HG03175 (cell line): ENCODE data around the gene SHD.
"Not testable (repeated sequence)": the region's sequence is repeated elsewhere in the genome, so short reads cannot be mapped to it uniquely, and the experiment has no call there.

ENCODE experiments used
- ATAC-seq: cut with Tn5 transposase; IDR thresholded peaks from one replicate; pipeline ENCODE4 v1.9.1; 2021; ENCODE audit warnings: mild to moderate bottlenecking, moderate library complexity; ENCODE audit not compliant: unreplicated experiment

Gene SHD

DNA sequence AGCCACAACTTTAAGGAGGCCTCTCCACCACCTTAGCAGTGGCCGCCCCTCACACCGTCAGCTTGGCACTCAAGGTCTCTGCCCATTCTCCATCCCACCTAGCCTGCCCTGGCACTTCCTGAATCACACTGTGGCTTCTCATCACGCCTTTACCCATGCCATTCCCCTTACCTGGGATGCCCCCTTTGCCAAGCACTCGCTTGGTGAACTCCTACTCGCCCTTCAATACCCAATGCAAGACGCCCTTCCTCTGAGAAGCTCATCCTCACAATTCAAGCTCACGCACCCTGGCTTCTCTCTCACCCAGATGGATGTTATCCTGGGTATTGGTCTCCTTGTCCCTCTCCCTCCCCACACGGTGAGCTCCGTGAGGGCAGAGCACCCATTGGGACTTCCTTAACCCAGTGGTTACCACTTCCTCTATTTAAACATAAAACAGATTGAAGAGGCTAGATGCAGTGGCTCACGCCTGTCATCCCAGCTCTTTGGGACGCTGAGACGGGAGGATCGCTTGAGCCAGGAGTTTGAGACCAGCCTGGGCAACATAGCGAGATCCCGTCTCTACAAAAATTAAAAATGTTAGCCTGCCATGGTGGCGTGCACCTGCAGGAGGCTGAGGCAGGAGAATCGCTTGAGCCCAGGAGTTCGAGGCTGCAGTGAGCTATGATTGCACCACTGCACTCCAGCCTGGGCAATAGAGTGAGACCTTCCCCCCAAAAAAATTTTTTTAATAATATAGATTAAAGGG is 12.6 kb upstream of the SHD start:
- ATAC-seq, result no peak

DNA sequence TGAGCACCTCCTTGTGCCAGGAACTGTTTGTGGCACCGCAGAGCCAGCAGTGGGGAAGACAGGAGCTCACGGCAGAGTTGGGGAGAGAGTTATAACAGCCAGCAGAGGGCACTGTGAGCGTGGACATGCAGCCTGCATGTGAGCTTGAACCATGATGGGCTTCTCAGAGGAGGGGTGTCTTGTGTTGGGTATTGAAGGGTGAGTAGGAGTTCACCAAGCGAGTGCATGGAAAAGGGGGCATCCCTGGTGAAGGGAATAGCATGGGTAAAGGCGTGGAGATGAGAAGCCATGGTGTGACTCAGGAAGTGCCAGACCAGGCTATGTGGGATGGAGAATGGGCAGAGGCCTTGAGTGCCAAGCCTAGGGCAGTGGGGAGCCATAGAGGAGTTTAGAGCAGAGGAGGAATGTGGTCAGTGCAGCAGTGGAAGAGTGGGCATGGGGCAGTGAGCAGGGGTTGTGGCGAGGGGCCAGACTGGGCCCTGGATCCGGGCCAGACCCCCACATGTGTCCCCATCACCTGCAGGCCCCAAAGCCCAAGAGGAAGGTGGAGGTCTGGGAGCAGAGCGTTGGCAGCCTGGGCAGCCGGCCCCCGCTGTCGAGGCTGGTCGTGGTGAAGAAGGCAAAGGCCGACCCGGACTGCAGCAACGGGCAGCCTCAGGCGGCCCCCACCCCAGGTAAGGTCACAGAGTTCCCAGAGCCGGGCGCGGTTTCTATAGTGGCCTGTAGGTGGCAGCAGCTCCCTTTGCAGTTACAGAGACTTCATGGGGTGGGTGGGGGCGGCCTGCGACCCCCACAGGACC is 11.8 kb upstream of the SHD start:
- no peak for ATAC-seq

DNA sequence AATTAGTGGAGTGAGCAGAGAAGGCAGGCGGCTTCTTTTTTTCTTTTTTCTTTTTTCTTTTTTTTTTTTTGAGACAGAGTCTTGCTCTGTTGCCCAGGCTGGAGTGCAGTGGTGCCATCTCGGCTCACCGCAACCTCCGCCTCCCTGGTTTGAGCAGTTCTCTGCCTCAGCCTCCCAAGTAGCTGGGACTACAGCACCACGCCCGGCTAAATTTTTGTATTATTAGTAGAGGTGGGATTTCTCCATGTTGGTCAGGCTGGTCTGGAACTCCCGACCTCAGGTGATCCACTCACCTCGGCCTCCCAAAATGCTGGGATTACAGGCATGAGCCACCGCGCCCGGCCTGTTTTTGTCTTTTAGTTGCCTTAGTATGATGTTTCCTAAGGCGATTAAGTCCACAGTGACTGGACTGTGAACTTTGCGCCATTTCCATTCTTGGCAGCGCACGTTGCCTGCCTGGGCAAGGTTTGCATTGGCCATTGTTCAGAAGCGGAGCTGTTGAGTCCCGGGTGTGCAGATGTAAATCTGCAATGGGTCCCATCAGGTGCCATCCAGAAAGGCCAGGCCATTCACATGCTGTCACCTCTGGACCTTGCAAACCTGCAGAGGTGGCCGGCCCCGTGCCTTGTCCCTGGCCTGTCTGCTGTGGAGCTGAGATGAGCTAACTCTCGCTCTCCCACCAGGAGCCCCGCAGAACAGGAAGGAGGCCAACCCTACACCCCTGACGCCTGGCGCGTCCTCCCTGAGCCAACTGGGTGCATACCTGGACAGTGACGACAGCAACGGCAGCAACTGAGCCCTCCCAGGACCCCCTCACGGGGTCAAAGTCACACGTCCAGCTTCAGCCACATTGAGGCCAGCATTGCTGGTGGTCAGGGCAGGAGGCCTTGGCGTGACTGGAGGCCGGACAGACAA is 10.9 kb upstream of the SHD start:
- no peak for ATAC-seq

DNA sequence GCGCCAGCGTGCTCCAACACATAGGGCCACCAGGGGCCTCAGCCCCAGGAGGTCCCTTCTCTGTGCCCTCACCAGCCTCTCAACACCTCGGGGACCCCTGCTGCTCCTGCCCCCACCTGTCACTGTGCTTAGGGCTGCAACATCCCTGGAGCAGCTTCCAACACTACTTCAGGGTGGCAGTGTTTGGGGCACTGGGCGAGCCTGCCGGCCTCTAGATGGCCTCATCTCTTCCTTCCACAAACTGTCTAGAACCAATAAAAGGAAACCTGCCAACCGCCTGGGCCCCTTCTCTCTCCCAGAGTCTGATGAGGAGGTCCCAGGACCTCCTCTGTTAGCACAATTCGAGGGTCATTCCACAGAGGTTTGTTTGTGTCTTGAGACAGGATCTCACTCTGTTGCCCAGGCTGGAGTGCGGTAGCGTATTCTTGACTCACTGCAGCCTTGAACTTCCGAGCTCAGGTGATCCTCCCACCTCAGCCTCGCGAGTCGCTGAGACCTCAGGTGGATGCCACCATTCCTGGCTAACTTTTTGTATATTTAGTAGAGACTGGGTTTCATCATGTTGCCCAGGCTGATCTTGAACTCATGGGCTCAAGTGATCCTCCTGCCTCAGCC is 10.1 kb upstream of the SHD start:
- ATAC-seq, result no peak

DNA sequence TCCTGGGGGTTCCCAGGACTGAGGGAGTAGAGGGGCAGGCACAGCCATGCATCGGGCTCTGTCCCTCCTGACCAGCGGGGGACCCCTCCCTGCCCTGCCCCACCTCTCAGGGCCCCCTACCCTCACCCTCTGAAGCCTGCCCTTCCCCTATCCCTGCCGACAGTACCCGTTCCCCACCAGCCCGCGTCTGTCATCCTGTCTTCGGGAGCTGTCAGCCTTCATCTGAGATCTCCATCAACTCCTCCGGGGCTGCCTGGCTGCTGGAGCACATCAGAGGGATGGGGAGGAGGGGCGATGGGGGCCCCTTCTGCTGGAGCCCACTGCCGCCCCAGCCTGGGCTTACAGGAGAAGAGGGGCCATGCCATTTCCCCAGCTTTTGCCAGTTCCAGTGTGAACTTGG is 6.2 kb upstream of the SHD start:
- ATAC-seq, result no peak

DNA sequence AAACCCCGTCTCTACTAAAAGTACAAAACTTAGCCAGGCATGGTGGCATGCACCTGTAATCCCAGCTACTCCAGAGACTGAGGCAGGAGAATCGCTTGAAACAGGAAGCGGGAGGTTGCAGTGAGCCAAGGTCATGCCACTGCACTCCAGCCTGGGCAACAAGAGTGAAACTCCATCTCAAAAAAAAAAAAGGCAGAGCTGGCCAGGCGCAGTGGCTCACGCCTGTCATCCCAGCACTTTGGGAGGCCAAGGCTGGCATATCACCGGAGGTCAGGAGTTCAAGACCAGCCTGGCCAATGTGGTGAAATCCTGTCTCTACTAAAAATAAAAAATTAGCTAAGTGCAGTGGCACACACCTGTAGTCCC is 4.8 kb upstream of the SHD start:
- ATAC-seq, result not testable (repeated sequence)

DNA sequence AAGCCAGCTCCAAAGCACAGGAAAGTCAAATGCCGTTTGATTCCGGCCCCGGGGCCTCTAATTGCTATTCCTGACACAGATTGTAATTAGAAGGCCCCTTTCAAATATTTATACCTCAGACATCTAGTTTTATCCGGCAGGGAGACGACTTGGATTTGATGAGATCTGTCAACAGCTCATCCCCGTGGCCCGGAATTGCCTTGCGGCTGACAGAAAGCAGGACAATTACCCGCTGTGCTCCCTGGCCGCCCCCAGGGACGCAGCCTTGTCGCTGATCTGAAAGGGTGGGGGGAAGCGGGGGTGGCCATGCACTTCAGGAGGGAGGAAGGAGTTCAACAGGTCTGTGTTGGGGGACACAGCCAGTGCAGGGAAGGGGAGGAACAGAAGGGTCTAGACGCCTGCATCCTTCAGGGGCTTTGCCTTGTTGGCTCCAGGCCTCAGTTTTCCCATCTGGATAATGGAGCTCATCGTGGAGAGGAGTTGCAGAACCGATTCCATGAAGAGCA is 1.8 kb upstream of the SHD start:
- ATAC-seq, result no peak

DNA sequence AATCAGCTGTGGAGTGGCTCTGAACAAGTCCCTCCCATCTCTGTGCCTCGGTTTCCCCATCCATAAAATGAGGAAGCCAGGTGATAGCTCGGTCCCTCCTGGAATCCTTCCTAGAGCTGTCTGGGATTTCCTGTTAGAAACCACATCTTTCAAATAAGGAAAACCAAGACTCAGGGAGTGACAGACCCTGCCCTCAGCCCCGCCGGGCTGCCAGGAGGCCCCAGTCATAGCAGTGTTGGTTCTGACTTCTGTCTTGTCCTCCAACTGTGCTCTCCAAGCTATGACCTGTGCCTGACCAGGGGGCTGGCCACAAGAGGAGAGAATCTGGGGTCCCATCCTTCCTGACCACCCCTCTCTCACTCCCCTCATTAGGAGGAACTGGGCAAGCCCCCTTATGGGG is 1.1 kb upstream of the SHD start:
- ATAC-seq, result no peak

DNA sequence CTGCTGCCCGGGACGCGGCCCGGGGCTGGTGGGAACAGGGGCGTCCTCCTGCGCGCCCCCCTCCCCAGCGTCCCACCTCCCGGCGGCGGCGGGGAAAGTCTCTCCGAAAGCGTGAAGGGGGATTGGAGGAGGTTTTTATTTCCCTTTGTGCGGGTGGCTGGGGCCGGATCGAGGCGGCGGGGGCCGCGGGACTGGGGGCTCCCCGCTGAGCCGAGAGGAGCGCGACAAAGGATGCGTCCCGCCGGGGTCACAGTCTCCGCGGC is 132 bp downstream of the SHD start:
- no peak for ATAC-seq

DNA sequence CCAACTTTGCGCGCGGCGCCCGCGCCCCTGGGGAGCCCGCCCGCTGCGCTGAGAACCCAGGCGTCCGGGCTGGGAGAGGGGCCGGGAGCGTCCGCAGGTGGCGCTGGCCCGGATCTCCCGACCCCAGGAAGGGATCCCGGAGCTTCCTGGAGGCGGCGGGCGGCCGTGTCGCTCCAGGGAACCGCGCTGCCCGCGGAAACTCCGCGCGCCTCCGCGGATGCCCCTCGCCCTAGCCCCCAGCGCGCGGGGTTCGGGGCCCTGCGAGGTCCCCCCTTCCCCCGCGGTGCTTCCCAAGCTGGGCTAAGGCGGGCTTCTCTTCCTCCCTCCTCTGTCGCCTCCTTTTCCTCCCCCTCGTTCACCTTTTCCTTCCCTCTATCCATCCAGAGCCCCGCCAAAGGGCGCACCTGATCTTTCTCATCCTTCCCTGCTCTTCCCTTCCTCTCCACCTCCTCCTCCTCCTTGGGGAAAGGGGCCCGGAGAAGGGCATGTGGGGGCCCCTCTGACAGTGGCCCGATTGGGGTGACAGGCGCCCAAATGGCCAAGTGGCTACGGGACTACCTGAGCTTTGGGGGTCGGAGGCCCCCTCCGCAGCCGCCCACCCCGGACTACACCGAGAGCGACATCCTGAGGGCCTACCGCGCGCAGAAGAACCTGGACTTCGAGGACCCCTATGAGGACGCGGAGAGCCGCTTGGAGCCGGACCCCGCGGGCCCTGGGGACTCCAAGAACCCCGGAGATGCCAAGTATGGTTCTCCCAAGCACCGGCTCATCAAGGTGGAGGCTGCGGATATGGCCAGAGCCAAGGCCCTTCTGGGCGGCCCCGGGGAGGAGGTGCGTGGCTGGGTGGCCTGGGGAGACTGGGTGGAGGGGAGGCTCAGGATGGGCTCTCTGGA is 710 bp downstream of the SHD start:
- no peak for ATAC-seq

DNA sequence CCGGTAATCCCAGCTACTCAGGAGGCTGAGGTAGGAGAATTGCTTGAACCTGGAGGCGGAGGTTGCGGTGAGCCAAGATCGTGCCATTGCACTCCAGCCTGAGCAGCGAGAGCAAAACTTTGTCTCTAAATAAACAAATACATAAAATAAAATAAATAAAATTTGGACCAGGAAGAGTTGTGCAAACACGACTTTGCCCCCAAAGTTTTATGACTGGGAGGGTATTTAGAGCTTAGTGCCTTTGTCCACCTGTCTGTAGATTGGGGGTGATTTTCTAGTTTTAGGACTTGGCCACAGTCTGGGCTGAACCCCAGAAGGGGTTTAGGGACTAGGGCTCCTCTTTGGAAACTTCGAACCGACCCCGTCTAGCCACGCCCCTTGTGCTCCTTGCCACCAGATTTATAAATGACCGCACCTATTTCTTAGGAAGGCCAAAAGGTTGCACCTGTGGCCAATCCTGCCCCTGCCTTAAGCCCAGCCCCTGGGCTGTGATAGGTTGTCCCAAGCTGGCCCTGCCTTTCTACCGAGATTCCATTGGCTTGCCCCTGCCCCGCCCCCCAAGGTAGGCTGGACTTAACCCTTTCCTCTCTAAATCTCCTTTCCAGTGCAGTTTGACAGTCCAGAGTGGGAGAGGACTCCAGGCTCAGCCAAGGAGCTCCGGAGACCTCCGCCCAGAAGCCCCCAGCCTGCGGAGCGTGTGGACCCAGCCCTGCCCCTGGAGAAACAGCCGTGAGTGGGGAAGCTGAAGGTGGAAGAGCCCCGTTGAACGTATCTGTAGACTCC is 5.3 kb downstream of the SHD start:
- no peak for ATAC-seq

DNA sequence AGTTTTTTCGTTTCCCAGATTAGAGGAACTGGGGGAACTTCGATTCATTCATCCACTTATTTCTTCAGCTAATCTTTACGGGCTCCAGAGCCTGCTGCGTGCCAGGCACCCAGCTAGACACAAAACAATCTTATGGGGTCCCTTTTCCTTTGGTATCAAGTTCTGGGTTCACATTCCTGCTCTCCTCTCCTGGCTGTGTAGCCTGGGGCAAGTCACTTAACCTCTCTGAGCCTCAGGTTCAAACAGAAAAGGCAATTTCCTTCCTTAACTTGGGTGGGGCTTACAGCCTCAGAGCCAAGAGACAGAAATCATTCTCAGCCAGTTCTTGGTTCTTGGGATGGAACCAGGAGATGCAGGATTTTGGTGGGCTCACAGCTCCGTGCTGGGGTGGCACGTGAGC is 5.9 kb downstream of the SHD start:
- no peak for ATAC-seq

DNA sequence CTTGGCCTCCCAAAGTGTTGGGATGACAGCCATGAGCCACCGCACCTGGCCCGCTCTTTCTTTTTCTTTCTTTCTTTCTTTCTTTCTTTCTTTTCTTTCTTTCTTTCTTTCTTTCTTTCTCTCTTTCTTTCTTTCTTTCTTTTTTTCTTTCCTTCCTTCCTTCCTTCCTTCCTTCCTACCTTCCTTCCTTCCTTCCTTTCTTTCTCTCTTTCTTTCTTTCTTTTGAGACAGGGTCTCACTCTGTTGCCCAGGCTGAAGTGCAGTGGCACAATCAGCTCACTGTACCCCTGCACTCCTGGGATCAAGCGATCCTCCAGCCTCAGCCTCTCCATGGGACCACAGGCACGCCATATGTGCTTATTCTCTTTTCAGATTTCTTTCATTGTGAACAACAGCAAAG is 7.1 kb downstream of the SHD start:
- ATAC-seq, result not testable (repeated sequence)

DNA sequence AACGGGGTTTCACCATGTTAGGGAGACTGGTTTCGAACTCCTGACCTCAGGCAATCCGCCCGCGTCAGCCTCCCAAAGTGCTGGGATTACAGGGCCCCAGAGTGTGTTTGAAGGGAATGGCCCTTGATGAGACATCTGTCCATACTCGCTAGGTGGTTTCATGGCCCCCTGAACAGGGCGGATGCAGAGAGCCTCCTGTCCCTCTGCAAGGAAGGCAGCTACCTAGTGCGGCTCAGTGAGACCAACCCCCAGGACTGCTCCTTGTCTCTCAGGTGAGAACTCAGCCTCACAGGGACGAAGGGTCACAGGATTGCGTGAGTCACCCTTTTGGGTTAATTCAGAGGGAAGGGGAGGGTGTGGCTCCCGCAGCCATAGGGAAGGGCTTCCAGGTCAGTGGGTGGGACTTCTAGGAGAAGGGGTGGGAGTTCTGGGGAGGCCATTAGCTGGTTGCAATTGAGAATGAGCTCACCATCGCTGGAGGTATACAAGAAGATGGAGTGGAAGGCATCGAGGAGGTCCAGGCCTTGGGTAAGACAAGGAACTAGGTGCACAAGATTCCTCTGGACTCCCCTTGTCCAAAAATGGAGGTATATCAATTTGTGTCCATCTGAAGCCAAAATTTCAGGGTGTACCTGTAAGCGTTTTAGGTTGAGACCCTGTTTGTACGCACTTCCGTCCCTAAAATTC is 9.2 kb downstream of the SHD start:
- ATAC-seq, result no peak

DNA sequence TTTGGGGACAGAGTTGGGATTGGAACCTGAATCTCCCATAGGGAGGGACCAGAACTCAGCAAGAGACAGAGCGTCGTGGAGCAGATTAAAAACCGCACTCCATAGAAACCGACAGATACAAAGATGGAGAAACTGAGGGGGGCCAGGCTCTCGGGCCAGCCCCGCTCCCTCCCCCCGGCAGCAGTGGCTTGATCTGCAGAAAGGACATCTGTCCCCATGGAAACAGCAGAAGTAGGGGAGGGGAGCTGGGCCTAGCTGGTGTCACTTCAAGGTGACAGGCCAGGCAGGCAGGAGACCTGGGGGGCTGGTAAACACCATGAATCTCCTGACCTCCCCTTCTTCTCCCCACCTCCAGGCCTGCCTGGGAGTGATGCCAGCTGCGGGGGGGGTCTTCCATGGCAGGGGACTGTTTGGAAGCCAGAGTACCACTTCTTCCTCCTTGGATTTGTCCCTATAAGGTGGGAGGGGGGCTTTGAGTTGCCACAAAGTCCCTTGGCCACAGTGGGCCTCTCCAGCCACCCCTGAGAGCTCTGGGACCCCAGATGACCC is 12.2 kb downstream of the SHD start:
- no peak for ATAC-seq

DNA sequence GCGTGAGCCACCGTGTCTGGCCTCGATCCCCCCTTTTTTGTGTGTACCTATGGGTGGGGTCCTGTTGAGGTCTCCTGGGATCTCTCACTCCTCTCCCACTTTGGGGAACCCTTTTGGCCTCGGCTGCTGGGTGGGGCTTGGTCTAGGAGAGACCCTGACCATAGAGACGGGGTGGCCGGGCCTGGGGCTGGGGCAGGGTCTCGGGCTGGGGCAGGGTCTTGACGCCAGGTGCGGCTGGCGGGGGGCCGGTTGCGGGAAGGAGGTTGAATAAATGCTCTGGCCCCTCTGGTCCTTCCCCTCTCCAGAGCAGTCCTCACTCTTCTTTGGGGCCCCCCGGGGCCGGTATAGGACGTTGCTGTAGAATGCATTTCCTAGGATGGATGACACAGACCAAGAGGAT is 13.4 kb downstream of the SHD start:
- no peak for ATAC-seq

DNA sequence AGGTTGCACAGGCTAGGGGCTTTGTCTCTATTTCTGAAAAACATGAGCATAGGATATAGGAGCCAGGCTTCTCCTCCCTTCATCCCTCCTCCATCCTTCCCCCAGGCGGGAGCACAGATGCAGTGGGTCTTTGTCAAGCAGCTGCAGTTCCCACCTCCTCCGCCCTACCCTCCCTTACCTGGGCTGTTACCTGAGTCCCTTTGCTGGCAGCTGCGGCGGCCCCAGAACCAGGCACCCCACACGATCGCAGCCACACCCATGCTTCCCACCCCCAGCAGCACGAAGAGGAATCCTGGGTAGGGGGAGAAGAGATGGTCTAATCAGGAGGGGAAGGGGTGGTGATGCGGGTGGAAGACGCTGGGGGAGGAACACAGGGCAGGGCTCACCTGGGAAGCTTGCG is 15.3 kb downstream of the SHD start:
- ATAC-seq, result no peak

DNA sequence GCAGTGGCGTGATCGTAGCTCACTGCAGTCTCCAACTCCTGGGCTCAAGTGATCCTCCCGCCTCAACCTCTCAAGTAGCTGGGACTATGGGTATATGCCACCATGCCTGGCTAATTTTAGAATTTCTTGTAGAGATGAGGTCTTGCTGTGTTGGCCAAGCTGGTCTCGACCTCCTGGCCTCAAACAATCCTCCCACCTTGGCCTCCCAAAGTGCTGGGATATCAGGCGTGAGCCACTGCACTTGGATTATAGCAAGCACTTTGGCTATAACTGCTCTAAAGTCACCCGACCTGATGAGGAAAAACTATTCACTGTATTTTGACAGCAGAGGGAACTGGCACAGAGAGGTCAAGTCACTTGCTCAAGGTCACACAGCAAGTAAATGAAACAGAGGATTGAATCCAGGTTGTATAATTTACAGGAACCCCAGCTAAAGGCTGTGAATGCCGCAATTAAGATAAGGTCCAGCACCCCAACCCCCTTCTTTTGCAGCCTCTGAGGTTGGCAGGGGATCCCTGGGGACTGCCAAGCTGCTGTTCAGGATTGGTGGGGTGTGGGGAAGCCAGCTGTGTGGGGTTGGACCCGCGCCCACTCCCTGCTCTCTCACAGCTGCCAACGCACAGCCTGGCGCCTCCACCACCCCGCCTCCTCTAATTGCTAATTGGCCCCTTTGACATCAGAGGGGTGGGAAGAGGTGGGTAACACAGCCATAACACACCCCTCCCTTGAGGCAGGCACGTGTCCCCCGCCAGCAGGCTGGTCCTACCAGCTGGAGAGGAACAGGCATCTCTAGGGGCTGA is 17.1 kb downstream of the SHD start:
- ATAC-seq, result no peak
